ENCODE data around the gene OR2L2.
"Not testable (repeated sequence)": the region's sequence is repeated elsewhere in the genome, so short reads cannot be mapped to it uniquely, and the experiment has no call there.

OR2L2 gene, protein sequence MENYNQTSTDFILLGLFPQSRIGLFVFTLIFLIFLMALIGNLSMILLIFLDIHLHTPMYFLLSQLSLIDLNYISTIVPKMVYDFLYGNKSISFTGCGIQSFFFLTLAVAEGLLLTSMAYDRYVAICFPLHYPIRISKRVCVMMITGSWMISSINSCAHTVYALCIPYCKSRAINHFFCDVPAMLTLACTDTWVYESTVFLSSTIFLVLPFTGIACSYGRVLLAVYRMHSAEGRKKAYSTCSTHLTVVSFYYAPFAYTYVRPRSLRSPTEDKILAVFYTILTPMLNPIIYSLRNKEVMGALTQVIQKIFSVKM

DNA sequence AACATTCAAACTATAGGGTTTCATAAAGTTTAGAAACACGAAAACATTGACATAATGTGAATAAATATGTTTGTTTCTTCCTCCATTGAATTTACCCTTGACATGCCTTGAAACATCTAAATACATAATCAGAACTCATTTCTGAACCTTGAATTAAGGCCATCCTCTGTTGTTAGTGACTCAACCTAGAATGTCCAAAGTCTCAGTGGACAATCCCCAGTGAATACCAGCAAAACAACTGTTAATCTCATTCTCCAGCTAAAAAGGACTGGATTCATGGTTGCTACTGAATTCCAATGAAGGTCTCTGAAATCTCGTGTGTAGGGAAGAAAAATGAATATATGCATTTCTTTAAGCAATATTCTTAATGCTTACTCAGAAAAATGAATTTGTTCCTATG is at the start of gene OR2L2:
Gene OR2L2, plus strand, starts transcription at position 301 of the 400 bp plus-strand sequence. CDS start 8,198 bp downstream, outside the sequence.
- DNase-seq: no peak

DNA sequence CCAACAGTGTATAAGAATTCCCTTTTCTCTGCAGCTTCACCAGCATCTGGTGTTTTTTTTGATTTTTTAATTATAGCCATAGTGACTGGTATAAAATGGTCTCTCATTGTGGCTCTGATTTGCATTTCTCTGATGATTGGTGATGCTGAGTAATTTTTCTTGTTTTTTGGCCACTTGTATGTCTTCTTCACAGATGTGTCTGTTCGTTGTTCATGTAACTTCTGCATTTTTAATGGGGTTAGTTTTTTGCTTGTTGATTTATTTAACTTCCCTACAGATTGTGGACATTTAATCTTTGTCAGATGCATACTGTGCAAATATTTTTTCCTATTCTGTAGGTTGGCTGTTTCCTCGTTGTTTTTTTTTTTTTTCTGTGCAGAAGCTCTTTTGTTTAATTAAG is 36.9 kb upstream of the OR2L2 start:
- no peak for DNase-seq

DNA sequence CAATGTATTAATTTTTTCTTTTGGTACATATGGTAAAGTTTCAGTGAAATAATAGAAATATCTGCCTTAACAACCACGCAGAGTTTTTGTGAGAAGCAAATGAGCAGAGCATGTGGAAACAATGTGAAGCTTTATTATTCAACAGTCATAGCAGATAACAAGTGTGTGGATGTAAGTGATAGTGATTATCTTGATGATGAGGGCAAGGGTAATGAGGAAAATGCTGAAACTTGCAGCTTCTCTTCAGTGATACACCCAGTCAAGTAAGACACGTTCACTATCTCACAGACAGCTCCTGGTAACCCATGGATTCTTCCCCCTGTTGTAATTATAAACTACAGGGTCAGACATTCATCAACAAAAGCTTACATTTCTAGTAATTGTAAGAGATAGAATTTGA is 31.1 kb upstream of the OR2L2 start:
- no peak for DNase-seq

DNA sequence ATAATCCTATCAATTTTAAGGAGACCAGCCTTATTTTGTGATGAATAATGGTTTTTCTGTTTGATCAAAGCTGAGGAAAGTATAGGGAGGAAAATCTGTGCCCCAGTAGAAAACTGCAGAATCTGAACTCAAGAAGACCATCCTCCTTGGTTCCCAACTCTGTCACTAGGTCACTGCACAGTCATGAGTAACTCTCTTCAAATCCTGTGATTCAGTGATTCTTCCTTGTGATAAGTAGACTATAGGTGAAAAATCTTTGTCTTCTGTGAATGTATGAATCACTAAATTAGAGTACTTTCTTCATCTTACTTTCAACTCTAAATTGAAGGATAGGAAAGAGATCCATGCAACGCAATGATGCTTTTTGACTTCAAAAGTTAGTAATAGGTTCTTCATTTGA is 29.7 kb upstream of the OR2L2 start:
- no peak for DNase-seq

DNA sequence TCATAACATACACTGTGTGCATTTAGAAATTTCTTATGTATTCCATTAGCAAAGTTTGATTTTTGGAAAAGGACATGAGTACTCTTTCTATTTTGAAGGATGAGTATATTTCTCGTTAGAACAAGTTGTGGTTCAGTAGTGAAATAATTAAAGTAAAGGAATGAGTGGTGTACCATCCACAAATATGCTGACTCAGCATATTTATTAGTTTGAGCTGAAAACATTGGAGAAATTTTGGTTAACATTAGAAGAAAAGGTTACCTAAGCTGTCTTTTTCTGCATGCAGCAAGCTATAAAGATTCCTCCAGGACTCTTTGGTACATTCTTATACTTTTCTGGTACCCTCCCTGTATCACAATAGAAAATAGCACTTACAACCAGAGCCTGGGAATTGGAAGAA is 22.1 kb upstream of the OR2L2 start:
- DNase-seq: no peak

DNA sequence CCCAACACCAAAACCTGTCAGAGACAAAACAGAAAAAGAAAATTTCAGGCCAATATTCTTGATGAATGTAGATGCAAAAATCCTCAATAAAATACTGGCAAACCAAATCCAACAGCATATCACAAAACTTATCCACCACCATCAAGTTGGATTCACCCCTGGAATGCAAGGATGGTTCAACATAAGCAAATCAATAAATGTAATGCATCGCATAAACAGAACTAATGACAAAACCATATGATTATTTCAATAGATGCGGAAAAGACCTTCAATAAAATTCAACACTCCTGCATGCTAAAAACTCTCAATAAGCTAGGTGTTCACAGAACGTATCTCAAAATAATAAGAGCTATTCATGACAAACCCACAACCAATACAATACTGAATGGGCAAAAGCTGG is 20.2 kb upstream of the OR2L2 start:
- no peak for DNase-seq

DNA sequence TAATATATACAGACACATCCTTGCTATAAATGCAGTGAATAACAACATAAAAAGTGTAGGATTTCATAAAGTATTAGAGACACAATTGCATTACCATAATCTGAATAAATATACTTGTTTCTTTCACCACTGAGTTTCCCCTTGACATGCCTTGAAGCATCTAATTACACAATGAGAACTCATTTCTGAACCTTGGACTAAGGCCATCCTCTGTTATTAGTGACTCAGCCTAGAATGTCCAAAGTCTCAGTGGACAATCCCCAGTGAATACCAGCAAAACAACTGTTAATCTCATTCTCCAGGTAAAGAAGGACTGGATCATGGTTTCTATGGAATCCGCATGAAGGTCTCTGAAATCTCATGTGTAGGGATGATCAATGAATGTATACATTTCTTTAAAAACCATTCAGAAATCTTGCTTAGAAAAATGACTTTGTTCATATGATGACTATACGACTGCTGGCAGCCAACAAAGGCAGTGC is 16.6 kb upstream of the OR2L2 start, which contains the start of gene OR2L5:
Gene OR2L5, plus strand, starts transcription at position 432 of the 482 bp plus-strand sequence. CDS start 8,288 bp downstream, outside the sequence.
- no peak for DNase-seq

DNA sequence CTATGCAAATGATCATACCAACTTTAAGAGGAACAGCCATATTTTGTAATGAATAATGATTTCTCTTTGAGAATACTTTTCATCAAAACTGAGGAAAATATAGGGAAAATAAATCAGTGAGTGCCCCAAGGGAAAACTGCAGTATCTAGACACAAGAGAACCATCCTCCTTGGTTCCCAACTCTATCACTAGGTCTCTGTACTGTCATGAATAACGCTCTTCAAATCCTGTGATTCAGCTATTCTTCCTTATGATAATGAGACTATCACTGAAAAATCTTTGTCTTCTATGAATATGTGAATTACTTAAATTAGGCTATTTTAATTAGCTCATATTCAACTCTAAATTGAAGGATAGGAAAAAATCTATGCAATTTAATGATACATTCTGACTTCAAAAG is 14.1 kb upstream of the OR2L2 start:
- no peak for DNase-seq

DNA sequence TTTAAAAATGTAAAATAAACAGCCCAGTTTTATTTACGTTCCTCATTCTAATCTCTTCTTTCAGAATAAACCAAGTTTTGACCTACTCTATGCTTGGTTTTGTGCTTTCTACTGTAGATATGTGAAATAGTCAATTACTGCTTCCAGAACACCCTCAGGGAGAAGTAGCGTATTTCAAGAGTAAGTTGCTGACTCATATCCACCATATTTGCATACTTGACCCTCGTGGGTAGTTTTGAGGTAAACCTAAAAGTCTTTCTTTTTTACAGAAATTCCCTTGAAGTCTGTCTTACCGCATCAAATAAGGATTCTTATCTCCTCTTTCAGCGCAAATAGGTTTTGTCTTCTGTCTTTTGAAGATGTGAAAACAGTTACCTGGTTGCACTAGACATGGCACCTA is 15.3 kb downstream of the OR2L2 start:
- no peak for DNase-seq

DNA sequence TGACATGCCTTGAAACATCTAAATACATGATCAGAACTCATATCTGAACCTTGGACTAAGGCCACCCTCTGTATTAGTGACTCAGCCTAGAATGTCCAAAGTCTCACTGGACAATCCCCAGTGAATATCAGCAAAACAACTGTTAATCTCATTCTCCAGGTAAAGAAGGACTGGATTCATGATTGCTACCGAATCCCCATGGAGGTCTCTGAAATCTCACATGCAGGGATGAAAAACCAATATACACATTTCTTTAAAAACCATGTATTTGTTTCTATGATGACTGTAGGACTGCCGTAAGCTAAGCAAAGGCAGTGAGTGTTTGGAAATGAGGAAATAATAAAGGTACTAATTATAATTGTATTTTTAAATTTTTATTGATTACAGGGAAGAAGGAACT is 16.7 kb downstream of the OR2L2 start, which contains the start of gene OR2L3:
Gene OR2L3, plus strand, starts transcription at position 301 of the 400 bp plus-strand sequence. CDS start 13,846 bp downstream, outside the sequence.
- no peak for DNase-seq

DNA sequence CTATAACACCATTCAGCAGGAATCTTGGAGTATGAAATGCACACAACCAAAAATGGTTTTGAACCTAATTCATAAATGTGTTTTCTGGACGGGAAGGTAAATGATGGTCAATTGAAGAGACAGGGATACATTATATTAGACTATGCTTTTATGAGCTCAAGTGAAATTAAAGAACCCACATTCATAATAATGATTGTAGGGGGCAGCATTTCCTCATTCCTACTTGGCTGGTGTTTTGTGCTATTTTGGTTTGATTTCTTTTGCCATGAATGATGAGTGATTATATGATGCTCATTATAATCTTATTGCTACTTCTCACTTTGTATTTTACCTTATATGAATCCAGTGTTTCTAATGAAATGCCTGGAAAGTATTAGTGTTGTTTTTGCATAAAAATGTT is 17.1 kb downstream of the OR2L2 start:
- no peak for DNase-seq

DNA sequence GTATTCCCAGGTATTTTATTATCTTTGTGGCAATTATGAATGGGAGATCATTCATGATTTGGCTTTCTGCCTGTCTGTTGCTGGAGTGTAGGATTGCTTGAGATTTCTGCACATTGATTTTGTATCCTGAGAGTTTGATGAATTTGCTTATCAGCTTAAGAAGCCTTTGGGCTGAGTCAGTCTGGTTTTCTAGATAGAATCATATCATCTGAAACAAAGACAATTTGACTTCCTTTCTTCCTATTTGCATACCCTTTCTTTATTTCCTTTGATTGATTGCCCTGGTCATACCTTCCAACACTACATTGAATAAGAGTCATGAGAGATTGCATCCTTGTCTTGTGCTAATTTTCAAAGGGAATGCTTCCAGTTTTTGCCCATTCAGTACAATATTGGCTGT is 24.8 kb downstream of the OR2L2 start:
- DNase-seq: no peak

DNA sequence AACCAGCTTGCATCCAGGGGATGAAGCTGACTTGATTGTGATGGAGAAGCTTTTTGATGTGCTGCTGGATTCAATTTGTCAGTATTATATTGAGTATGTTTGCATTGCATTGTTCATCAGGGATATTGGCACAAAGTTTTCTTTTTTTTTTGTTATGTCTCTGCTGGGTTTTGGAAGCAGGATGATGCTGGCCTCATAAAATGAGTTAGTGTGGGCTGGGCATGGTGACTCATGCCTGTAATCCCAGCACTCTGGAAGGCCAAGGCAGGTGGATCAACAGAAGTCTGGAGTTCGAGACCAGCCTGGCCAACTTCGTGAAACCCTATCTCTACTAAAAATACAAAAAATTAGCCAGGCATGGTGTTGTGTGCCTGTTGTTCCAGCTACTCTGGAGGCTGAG is 25.4 kb downstream of the OR2L2 start:
- no peak for DNase-seq

DNA sequence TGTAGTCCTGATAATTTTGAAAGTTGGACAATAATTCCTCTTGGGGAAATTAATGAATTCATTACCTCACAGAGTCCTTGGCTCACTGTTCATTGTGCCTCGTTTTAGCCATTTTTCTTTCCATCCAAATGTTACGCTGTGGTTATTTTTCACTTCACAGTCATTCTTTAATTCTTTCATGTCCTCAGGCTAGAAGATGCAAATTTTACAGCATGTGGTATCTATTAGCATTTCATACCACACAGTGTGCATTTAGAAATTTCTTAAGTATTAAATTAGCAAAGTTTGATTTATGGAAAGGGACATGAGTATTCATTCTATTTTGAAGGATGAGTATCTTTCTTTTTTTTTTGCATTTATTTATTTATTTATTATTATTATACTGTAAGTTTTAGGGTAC is 35.2 kb downstream of the OR2L2 start:
- no peak for DNase-seq

DNA sequence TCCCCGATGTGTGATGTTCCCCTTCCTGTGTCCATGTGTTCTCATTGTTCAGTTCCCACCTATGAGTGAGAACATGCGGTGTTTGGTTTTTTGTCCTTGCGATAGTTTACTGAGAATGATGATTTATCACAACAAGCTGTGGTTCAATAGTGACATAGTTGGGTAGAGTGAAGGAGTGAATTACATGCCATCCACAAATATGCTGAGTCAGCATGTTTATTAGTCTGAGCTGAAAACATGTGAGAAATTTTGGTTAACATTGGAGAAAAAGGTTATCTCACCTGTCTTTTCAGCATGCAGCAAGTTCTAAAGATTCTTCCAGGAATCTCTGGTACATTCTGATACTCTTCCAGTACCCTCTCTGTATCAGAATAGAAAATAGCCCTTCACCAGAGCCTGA is 35.7 kb downstream of the OR2L2 start:
- DNase-seq: no peak

DNA sequence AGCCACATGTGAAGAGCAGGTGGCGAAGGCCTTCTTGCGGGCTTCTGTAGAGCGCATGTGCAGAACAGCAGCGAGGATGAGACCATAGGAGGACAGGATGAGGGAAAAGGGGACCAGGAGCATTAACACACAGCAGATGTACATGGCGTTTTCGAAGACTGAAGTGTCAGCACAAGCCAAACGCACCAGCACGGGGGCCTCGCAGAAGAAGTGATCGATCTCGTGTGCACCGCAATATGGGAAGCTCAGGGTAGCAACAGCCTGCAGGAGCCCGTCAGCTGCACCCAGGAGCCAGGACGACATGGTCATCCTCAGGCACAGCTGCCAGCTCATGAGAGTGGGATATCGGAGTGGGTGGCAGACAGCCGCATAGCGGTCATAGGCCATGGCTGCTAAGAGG is 54.0 kb downstream of the OR2L2 start:
- DNase-seq: not testable (repeated sequence)

All from CD4-positive, alpha-beta T cell treated with Interleukin-10 for 1 hour (primary cell).